Liver (tissue), 9 donors: ENCODE results near the gene PMS1. TPM values are rescaled to one million over a fixed set of nuclear protein-coding genes. Genes with fewer than 3 reads are reported as not detected.
"Not testable (repeated sequence)": the region's sequence is repeated elsewhere in the genome, so short reads cannot be mapped to it uniquely, and the experiment has no call there.

Source experiments
- DNase-seq: peaks from one replicate; pipeline ENCODE4 v3.0.0-alpha.2; 2017; ENCODE audit warnings: low spot score
- H3K27ac ChIP-seq, 2 donors: one replicate each; pipeline ENCODE4 v1.7.0; 2013; ENCODE audit warnings: inconsistent platforms in 2 of 2, low read length in 2 of 2, control low read depth in 1 of 2, low read depth in 1 of 2, mild to moderate bottlenecking in 1 of 2
- H3K27me3 ChIP-seq, 4 donors: one replicate each; pipeline versions ENCODE4 v1.6.1 to v1.7.0; 2013; ENCODE audit warnings: low read length in 3 of 4, inconsistent platforms in 1 of 4, mild to moderate bottlenecking in 1 of 4, moderate library complexity in 1 of 4; ENCODE audit not compliant: control insufficient read depth in 4 of 4, insufficient read depth in 4 of 4
- H3K36me3 ChIP-seq, 4 donors: one replicate each; pipeline versions ENCODE4 v1.6.1 to v1.7.0; 2013; ENCODE audit warnings: low read length in 3 of 4, mild to moderate bottlenecking in 3 of 4, low read depth in 1 of 4, moderate library complexity in 1 of 4; ENCODE audit not compliant: control insufficient read depth in 4 of 4, insufficient read depth in 3 of 4
- H3K4me1 ChIP-seq, 4 donors: one replicate each; pipeline versions ENCODE4 v1.6.1 to v1.7.0; 2013; ENCODE audit warnings: low read length in 3 of 4, mild to moderate bottlenecking in 3 of 4, moderate library complexity in 1 of 4; ENCODE audit not compliant: control insufficient read depth in 4 of 4, insufficient read depth in 4 of 4
- H3K4me3 ChIP-seq, 3 donors: one replicate each; pipeline versions ENCODE4 v1.6.1 to v1.7.0; 2013; ENCODE audit warnings: low read length in 3 of 3, control low read depth in 1 of 3, low read depth in 1 of 3, mild to moderate bottlenecking in 1 of 3
- H3K9ac ChIP-seq, 2 donors: one replicate each; pipeline ENCODE4 v1.7.0; 2013; ENCODE audit warnings: low read length in 2 of 2, mild to moderate bottlenecking in 2 of 2, moderate library complexity in 2 of 2, control low read depth in 1 of 2, low read depth in 1 of 2
- H3K9me3 ChIP-seq, 4 donors: one replicate each; pipeline versions ENCODE4 v1.6.1 to v1.7.0; 2013; ENCODE audit warnings: low read length in 3 of 4; ENCODE audit not compliant: control insufficient read depth in 4 of 4
- ATF3 ChIP-seq: IDR thresholded peaks from 2 replicates; pipeline ENCODE4 v1.6.1; 2016; ENCODE audit warnings: antibody characterized with exemption
- CTCF ChIP-seq: fragments of 150-350 bp; IDR thresholded peaks from 2 replicates; pipeline ENCODE4 v1.5.1; 2017; ENCODE audit warnings: improper control_type of control experiment, low read depth, low read length; ENCODE audit not compliant: missing input control
- EGR1 ChIP-seq, 2 donors: IDR thresholded peaks; 2 replicates each; pipeline ENCODE4 v1.6.1; 2016 to 2018; ENCODE audit warnings: antibody characterized with exemption in 2 of 2, low read depth in 2 of 2
- FOXA1 ChIP-seq: IDR thresholded peaks from 2 replicates; pipeline ENCODE4 v1.6.1; 2016; ENCODE audit warnings: antibody characterized with exemption
- FOXA2 ChIP-seq: IDR thresholded peaks from 2 replicates; pipeline ENCODE4 v1.6.1; 2016; ENCODE audit warnings: antibody characterized with exemption
- GABPA ChIP-seq, 2 donors: IDR thresholded peaks in 1 of 2; conservative IDR thresholded peaks in 1 of 2; 2 replicates each; pipeline ENCODE4 v1.6.1; 2016; ENCODE audit warnings: antibody characterized with exemption in 2 of 2, mild to moderate bottlenecking in 1 of 2, moderate library complexity in 1 of 2
- HNF4A ChIP-seq, 2 donors: conservative IDR thresholded peaks; 2 replicates each; pipeline ENCODE4 v1.6.1; 2016; ENCODE audit warnings: antibody characterized with exemption in 2 of 2, mild to moderate bottlenecking in 2 of 2
- HNF4G ChIP-seq: IDR thresholded peaks from 2 replicates; pipeline ENCODE4 v1.6.1; 2016; ENCODE audit warnings: antibody characterized with exemption
- JUND ChIP-seq, 2 donors: IDR thresholded peaks; 2 replicates each; pipeline ENCODE4 v1.6.1; 2016; ENCODE audit warnings: antibody characterized with exemption in 2 of 2
- MAX ChIP-seq: IDR thresholded peaks from 2 replicates; pipeline ENCODE4 v1.6.1; 2016; ENCODE audit warnings: antibody characterized with exemption
- RAD21 ChIP-seq, 2 donors: IDR thresholded peaks; 2 replicates each; pipeline ENCODE4 v1.6.1; 2016; ENCODE audit warnings: antibody characterized with exemption in 2 of 2, mild to moderate bottlenecking in 2 of 2
- REST ChIP-seq: IDR thresholded peaks from 2 replicates; pipeline ENCODE4 v1.6.1; 2016; ENCODE audit warnings: antibody characterized with exemption, mild to moderate bottlenecking
- RXRA ChIP-seq, 2 donors: IDR thresholded peaks; 2 replicates each; pipeline ENCODE4 v1.6.1; 2017 to 2018; ENCODE audit warnings: antibody characterized with exemption in 2 of 2, mild to moderate bottlenecking in 1 of 2
- SP1 ChIP-seq: IDR thresholded peaks from 2 replicates; pipeline ENCODE4 v1.6.1; 2018; ENCODE audit warnings: antibody characterized with exemption, mild to moderate bottlenecking
- TAF1 ChIP-seq: conservative IDR thresholded peaks from 2 replicates; pipeline ENCODE4 v1.6.1; 2016; ENCODE audit warnings: antibody characterized with exemption, mild to moderate bottlenecking
- YY1 ChIP-seq: IDR thresholded peaks from 2 replicates; pipeline ENCODE4 v1.6.1; 2016; ENCODE audit warnings: antibody characterized with exemption, mild to moderate bottlenecking
- ZBTB33 ChIP-seq: IDR thresholded peaks from 2 replicates; pipeline ENCODE4 v1.6.1; 2016; ENCODE audit warnings: antibody characterized with exemption
- WGBS: extraction: QIAGEN DNeasy Blood & Tissue Kit; methylation state at CpG from one replicate; pipeline ENCODE4 v1.1.7; 2013; 5-methylcytosine and 5-hydroxymethylcytosine counted together
- polyA plus RNA-seq, 2 donors: library from polyadenylated mRNA; stranded (reverse) in 1 of 2; unstranded in 1 of 2; fragments of 200-250 nt in 1 of 2; fragments of >200 nt in 1 of 2; fragmentation: Nextera tagmentation in 1 of 2; extraction: Ambion mirVana in 1 of 2; gene quantifications; one replicate each; pipeline versions ENCODE4 v1.2.1 to v1.2.3, GENCODE V29; 2013 to 2015
- total RNA-seq, 2 donors: library from RNA; depleted of rRNA; stranded (reverse); fragments of >200 nt; gene quantifications; one replicate each; pipeline ENCODE4 v1.2.3, GENCODE V29; 2014
- donor health status: healthy.
- donor health status: healthy.
- donor health status: healthy.
- donor health status: healthy.
- donor health status: healthy.

Gene PMS1
- total and polyA plus RNA-seq, 4 donors: 3.0 to 19.2 (median 8.7) TPM

GRCh38 chr2:189834059-189834458, 49.8 kb downstream of the PMS1 start:
- Histone ChIP-seq H3K27me3 (no peaks in the 10 kb centered on the region), H3K4me3 (no peak overlapping the region), H3K27ac (no peak overlapping the region), H3K36me3 (peaks cover 0 to 3% (median under 1%) of the 10 kb centered on the region in 4 donors), H3K9me3 (no peaks in the 10 kb centered on the region), H3K9ac (no peak overlapping the region), H3K4me1 (no peaks in the 10 kb centered on the region)
- TF ChIP-seq ATF3 (no peak), ZBTB33 (no peak), FOXA2 (no peak), YY1 (no peak), HNF4G (no peak), RAD21 (IDR thresholded peaks at IDR 0.05) (no peak), EGR1 (IDR thresholded peaks at IDR 0.05; ENCODE audit: low read depth in 2 of 2) (no peak), GABPA (IDR thresholded peaks at IDR 0.05 in 1 of 2, conservative IDR thresholded peaks at IDR 0.05 in 1 of 2) (no peak), MAX (no peak), RXRA (IDR thresholded peaks at IDR 0.05) (no peak), FOXA1 (no peak)
- 92% methylated on average over 3 of the region's 3 CpGs for whole genome bisulfite sequencing
- no peak for DNase-seq

- H3K36me3 ChIP-seq, H3K9me3 ChIP-seq, H3K27ac ChIP-seq, H3K4me1 ChIP-seq, DNase-seq, H3K27me3 ChIP-seq, H3K9ac ChIP-seq, H3K4me3 ChIP-seq: not testable (repeated sequence)
- 92% methylated on average over 1 of the region's 1 CpG for WGBS
Measured at GRCh38 chr2:189834642-189835041, 50.4 kb downstream of the PMS1 start.

- no peak overlapping the region for H3K9ac ChIP-seq
- DNase-seq: no peak
- H3K9me3 ChIP-seq: no peaks in the 10 kb centered on the region
- H3K4me1 ChIP-seq: no peaks in the 10 kb centered on the region
- H3K4me3 ChIP-seq: no peak overlapping the region
- 93% methylated on average over 4 of the region's 4 CpGs for whole genome bisulfite sequencing
- H3K36me3 ChIP-seq: peaks cover 0 to 1% (median 0%) of the 10 kb centered on the region in 4 donors
- H3K27me3 ChIP-seq: no peaks in the 10 kb centered on the region
- H3K27ac ChIP-seq: no peak overlapping the region
- TF ChIP-seq CTCF (no peak), HNF4G (no peak), RXRA (IDR thresholded peaks at IDR 0.05) (no peak), HNF4A (conservative IDR thresholded peaks at IDR 0.05) (no peak), TAF1 (no peak), ZBTB33 (no peak), EGR1 (IDR thresholded peaks at IDR 0.05; ENCODE audit: low read depth in 2 of 2) (no peak), GABPA (IDR thresholded peaks at IDR 0.05 in 1 of 2, conservative IDR thresholded peaks at IDR 0.05 in 1 of 2) (no peak), JUND (IDR thresholded peaks at IDR 0.05) (no peak), RAD21 (IDR thresholded peaks at IDR 0.05) (no peak), SP1 (no peak), REST (no peak), FOXA1 (no peak)
Measured at GRCh38 chr2:189835855-189836558, 51.8 kb downstream of the PMS1 start.
